Breast epithelium (tissue), 4 donors: ENCODE measurements around the gene HM13. TPM values are rescaled to one million over a fixed set of nuclear protein-coding genes. Genes with fewer than 3 reads are reported as not detected.
"Not testable (repeated sequence)": the region's sequence is repeated elsewhere in the genome, so short reads cannot be mapped to it uniquely, and the experiment has no call there.

Source experiments
- DNase-seq, 2 donors: peaks; one replicate each; pipeline ENCODE4 v3.0.0-alpha.2; 2019; ENCODE audit warnings: low spot score in 2 of 2
- H3K27ac ChIP-seq, 2 donors: fragments of 200-600 bp; sonication (generic) in 1 of 2; one replicate each; pipeline ENCODE4 v1.5.1; 2016 to 2019; ENCODE audit warnings: mild to moderate bottlenecking in 1 of 2
- H3K27me3 ChIP-seq, 2 donors: fragments of 200-600 bp; sonication (generic) in 1 of 2; one replicate each; pipeline versions ENCODE4 v1.5.1 to v1.6.0; 2017 to 2019; ENCODE audit warnings: control low read depth in 1 of 2, mild to moderate bottlenecking in 1 of 2
- H3K36me3 ChIP-seq: fragments of 200-600 bp; one replicate; pipeline ENCODE4 v1.5.1; 2019
- H3K4me1 ChIP-seq, 2 donors: fragments of 200-600 bp; sonication (generic); one replicate each; pipeline ENCODE4 v1.5.1; 2016 to 2019; ENCODE audit warnings: control low read depth in 1 of 2
- H3K4me3 ChIP-seq, 3 donors: fragments of 200-600 bp; sonication (generic); 1 replicate in 2 of 3; 2 replicates in 1 of 3; pipeline ENCODE4 v1.5.1; 2016 to 2019; ENCODE audit warnings: mild to moderate bottlenecking in 3 of 3, moderate library complexity in 2 of 3
- H3K9me3 ChIP-seq, 2 donors: fragments of 200-600 bp; sonication (generic) in 1 of 2; one replicate each; pipeline ENCODE4 v1.5.1; 2016 to 2019; ENCODE audit warnings: control low read depth in 1 of 2
- POLR2A ChIP-seq: fragments of 450-650 bp; IDR thresholded peaks from one replicate; pipeline ENCODE4 v1.6.1; 2016; ENCODE audit warnings: antibody characterized with exemption, mild to moderate bottlenecking, moderate library complexity
- POLR2AphosphoS5 ChIP-seq, 3 donors: sonication (generic); formaldehyde crosslinking; IDR thresholded peaks; one replicate each; pipeline ENCODE4 v1.6.1; 2017; ENCODE audit warnings: antibody characterized with exemption in 3 of 3
- intact Hi-C: fragments of 100-400 bp; cut with DNase I; formaldehyde crosslinking; loops from one replicate; pipeline ENCODE4 v1.15.1; 2023; ENCODE audit warnings: low total_unique reads
- total RNA-seq, 3 donors: library from RNA; depleted of rRNA; stranded (reverse); fragments of >200 nt; gene quantifications; one replicate each; pipeline ENCODE4 v1.1.0, GENCODE V29; 2016
- TF ChIP-seq, protein P1 (sequence below), 3 donors: fragments of 450-650 bp; IDR thresholded peaks; one replicate each; pipeline ENCODE4 v1.5.1; 2016 to 2017; ENCODE audit warnings: antibody characterized with exemption in 3 of 3, mild to moderate bottlenecking in 3 of 3, moderate library complexity in 3 of 3

Gene HM13
- total RNA-seq, 3 donors from 2014 or later = 44.2 to 73.7 (median 53.1) TPM

- Histone ChIP-seq H3K27me3 (no peaks in the 10 kb centered on the region), H3K4me3 (no peak overlapping the region), H3K27ac (no peak overlapping the region), H3K36me3 (no peaks in the 10 kb centered on the region), H3K9me3 (no peaks in the 10 kb centered on the region), H3K4me1 (no peaks in the 10 kb centered on the region)
- no peak for DNase-seq
- TF ChIP-seq, protein P1, sequence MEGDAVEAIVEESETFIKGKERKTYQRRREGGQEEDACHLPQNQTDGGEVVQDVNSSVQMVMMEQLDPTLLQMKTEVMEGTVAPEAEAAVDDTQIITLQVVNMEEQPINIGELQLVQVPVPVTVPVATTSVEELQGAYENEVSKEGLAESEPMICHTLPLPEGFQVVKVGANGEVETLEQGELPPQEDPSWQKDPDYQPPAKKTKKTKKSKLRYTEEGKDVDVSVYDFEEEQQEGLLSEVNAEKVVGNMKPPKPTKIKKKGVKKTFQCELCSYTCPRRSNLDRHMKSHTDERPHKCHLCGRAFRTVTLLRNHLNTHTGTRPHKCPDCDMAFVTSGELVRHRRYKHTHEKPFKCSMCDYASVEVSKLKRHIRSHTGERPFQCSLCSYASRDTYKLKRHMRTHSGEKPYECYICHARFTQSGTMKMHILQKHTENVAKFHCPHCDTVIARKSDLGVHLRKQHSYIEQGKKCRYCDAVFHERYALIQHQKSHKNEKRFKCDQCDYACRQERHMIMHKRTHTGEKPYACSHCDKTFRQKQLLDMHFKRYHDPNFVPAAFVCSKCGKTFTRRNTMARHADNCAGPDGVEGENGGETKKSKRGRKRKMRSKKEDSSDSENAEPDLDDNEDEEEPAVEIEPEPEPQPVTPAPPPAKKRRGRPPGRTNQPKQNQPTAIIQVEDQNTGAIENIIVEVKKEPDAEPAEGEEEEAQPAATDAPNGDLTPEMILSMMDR (IDR thresholded peaks at IDR 0.05) = no peak
- no peak for TF ChIP-seq POLR2A
- no peak for TF ChIP-seq POLR2AphosphoS5 (IDR thresholded peaks at IDR 0.05)
- intact Hi-C loops = no loop called here
Observed at GRCh38 chr20:31537890-31538289, 23.6 kb downstream of the HM13 start.

DNA sequence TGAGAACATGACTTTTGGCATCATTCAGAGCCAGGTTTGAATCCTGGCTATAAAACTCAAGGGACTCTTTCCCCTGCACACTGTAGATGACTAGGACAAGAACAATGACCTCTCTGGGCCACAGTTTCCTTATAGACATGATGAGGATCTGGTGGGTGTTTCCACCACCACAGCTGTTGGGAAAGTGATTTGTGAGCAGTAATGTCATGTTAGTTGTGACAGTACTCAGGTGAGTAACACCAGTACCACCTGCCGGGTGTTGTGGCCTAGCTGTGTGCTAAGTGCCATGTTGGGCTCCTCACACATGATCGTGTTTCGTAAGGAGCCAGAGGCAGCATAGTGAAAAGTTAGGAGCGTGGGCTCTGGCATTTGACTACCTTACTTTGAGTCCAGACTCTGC is 24.1 kb downstream of the HM13 start:
- H3K9me3 ChIP-seq = no peaks in the 10 kb centered on the region
- intact Hi-C loops = no loop called here
- H3K4me3 ChIP-seq = no peak overlapping the region
- H3K27ac ChIP-seq = no peak overlapping the region
- no peak for DNase-seq
- H3K27me3 ChIP-seq = no peaks in the 10 kb centered on the region
- H3K36me3 ChIP-seq = no peaks in the 10 kb centered on the region
- H3K4me1 ChIP-seq = no peaks in the 10 kb centered on the region
- no peak for TF ChIP-seq POLR2A
- TF ChIP-seq, protein P1 (IDR thresholded peaks at IDR 0.05) = no peak
- TF ChIP-seq POLR2AphosphoS5 (IDR thresholded peaks at IDR 0.05) = no peak

DNA sequence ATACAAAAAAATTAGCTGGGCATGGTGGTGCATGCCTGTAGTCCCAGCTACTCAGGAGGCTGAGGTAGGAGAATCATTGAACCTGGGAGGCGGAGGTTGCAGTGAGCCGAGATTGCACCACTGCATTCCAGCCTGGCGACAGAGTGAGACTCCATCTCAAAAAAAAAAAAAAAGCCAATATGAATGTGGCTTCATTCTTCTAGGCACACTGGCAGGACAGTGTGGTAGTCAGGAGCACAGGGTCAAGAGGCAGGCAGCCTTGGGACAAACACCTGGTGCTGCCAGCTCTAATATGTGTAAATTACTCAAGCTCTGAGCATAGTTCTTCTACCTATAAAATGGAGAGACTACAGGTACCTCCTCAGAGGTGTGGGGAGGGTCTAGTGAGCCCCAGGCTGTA is 25.4 kb downstream of the HM13 start:
- H3K9me3 ChIP-seq, H3K36me3 ChIP-seq, H3K4me3 ChIP-seq, DNase-seq, H3K4me1 ChIP-seq, H3K27ac ChIP-seq, H3K27me3 ChIP-seq, intact Hi-C loops: not testable (repeated sequence)

- Histone ChIP-seq H3K4me3 (no peak overlapping the region), H3K4me1 (no peaks in the 10 kb centered on the region), H3K36me3 (no peaks in the 10 kb centered on the region), H3K9me3 (no peaks in the 10 kb centered on the region), H3K27me3 (no peaks in the 10 kb centered on the region), H3K27ac (no peak overlapping the region)
- DNase-seq = no peak
- TF ChIP-seq POLR2AphosphoS5 (IDR thresholded peaks at IDR 0.05) = no peak
- no peak for TF ChIP-seq POLR2A
- TF ChIP-seq, protein P1 (IDR thresholded peaks at IDR 0.05) = no peak
- intact Hi-C loops = no loop called here
Observed at GRCh38 chr20:31540406-31540805, 26.2 kb downstream of the HM13 start.

DNA sequence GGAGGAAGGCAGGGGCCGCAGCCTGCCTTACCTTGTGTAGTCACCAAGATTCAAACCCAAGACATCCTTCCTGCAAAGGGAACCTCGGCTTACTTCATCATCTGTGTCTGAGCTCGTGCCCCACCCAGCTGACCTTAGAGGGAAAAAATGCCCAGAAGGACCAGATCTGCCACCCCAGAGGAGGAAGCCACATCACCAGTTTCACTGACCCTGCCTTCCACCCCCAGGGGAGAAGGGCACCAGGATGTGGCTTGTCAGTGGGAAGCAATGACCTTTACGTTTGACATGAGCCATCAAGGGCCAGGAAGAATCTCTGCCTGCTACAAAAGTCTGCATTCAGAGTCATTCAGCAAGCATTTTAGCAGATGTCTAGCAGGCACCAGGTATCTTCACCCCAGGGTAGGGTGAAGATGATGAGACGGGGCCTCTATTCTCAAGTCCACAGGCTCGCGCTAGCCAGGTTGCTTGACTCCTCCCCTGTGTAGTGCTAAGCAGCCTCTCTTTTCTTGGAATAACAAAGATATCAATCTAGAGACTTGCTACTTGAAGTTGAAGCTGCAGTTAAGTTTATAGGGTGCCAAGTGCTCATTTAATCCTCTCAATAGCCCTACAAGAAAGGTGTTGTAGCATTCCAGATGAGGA is 28.1 kb downstream of the HM13 start:
- no peaks in the 10 kb centered on the region for H3K36me3 ChIP-seq
- intact Hi-C loops = no loop called here
- H3K27ac ChIP-seq = peak overlapping the region in 1 of 2 donors; percentile 10
- H3K4me1 ChIP-seq = no peaks in the 10 kb centered on the region
- no peak for DNase-seq
- no peaks in the 10 kb centered on the region for H3K9me3 ChIP-seq
- no peaks in the 10 kb centered on the region for H3K27me3 ChIP-seq
- TF ChIP-seq, protein P1 (IDR thresholded peaks at IDR 0.05) = no peak
- TF ChIP-seq POLR2AphosphoS5 (IDR thresholded peaks at IDR 0.05) (no peak), POLR2A (no peak)
- no peak overlapping the region for H3K4me3 ChIP-seq

- TF ChIP-seq POLR2A = no peak
- intact Hi-C loops = no loop called here
- H3K27me3 ChIP-seq = no peaks in the 10 kb centered on the region
- H3K4me1 ChIP-seq = no peaks in the 10 kb centered on the region
- no peaks in the 10 kb centered on the region for H3K9me3 ChIP-seq
- no peak overlapping the region for H3K27ac ChIP-seq
- H3K36me3 ChIP-seq = no peaks in the 10 kb centered on the region
- no peak for DNase-seq
- no peak overlapping the region for H3K4me3 ChIP-seq
Observed at GRCh38 chr20:31542963-31543362, 28.7 kb downstream of the HM13 start.
